Thyroid gland (tissue), 4 donors: ENCODE measurements around the gene RIPOR3. TPM values are rescaled to one million over a fixed set of nuclear protein-coding genes. Genes with fewer than 3 reads are reported as not detected.

Experiments
- DNase-seq, 2 donors: peaks; one replicate each; pipeline ENCODE4 v3.0.0-alpha.2; 2019
- H3K27ac ChIP-seq, 3 donors: fragments of 200-600 bp; sonication (generic); 1 replicate in 2 of 3; 2 replicates in 1 of 3; pipeline ENCODE4 v1.5.1; 2016 to 2019; ENCODE audit warnings: mild to moderate bottlenecking in 1 of 3, moderate library complexity in 1 of 3
- H3K27me3 ChIP-seq: fragments of 200-600 bp; sonication (generic); one replicate; pipeline ENCODE4 v1.5.1; 2019
- H3K36me3 ChIP-seq, 2 donors: fragments of 200-600 bp; sonication (generic); one replicate each; pipeline ENCODE4 v1.5.1; 2016 to 2019
- H3K4me1 ChIP-seq, 2 donors: fragments of 200-600 bp; sonication (generic); one replicate each; pipeline ENCODE4 v1.5.1; 2017 to 2019
- H3K4me3 ChIP-seq, 3 donors: fragments of 200-600 bp; sonication (generic); replicated peaks in 1 of 3; 1 replicate in 2 of 3; 2 replicates in 1 of 3; pipeline ENCODE4 v1.5.1; 2016; ENCODE audit warnings: mild to moderate bottlenecking in 1 of 3
- H3K9me3 ChIP-seq: fragments of 200-600 bp; sonication (generic); one replicate; pipeline ENCODE4 v1.5.1; 2017
- POLR2A ChIP-seq, 2 donors: fragments of 450-650 bp; IDR thresholded peaks; one replicate each; pipeline ENCODE4 v1.6.1; 2017; ENCODE audit warnings: antibody characterized with exemption in 2 of 2, mild to moderate bottlenecking in 2 of 2, moderate library complexity in 1 of 2
- WGBS, 2 donors: methylation state at CpG; one replicate each; pipeline ENCODE4 v1.1.5; 2017; 5-methylcytosine and 5-hydroxymethylcytosine counted together
- intact Hi-C: fragments of 100-400 bp; cut with DNase I; formaldehyde crosslinking; loops from one replicate; pipeline ENCODE4 v1.15.1; 2023
- total RNA-seq, 4 donors: library from RNA; depleted of rRNA; stranded (reverse); fragments of >200 nt; gene quantifications; one replicate each; pipeline ENCODE4 v1.2.3, GENCODE V29; 2016
- TF ChIP-seq, protein P1 (sequence below), 6 experiments: fragments of 200-600 bp in 3 of 6; fragments of 450-650 bp in 3 of 6; sonication (generic) in 3 of 6; IDR thresholded peaks; one replicate each; pipeline ENCODE4 v1.5.1; 2016 to 2019; ENCODE audit warnings: antibody characterized with exemption in 6 of 6, mild to moderate bottlenecking in 2 of 6, inconsistent platforms in 1 of 6, moderate library complexity in 1 of 6

RIPOR3 gene
- total RNA-seq, 4 donors from 2014 or later: 6.2 to 23.9 (median 9.5) TPM

GRCh38 chr20:50615407-50615806 is 75.9 kb downstream of the RIPOR3 start:
- H3K27ac ChIP-seq: no peak overlapping the region
- no peaks in the 10 kb centered on the region for H3K4me1 ChIP-seq
- intact Hi-C loops: no loop called here
- no peaks in the 10 kb centered on the region for H3K36me3 ChIP-seq
- H3K4me3 ChIP-seq: no peak overlapping the region
- 80 to 84% methylated on average over 6 of the region's 6 CpGs for WGBS, 2 donors
- no peaks in the 10 kb centered on the region for H3K9me3 ChIP-seq
- H3K27me3 ChIP-seq: no peaks in the 10 kb centered on the region
- no peak for DNase-seq
- no peak for TF ChIP-seq POLR2A (IDR thresholded peaks at IDR 0.05)

DNA sequence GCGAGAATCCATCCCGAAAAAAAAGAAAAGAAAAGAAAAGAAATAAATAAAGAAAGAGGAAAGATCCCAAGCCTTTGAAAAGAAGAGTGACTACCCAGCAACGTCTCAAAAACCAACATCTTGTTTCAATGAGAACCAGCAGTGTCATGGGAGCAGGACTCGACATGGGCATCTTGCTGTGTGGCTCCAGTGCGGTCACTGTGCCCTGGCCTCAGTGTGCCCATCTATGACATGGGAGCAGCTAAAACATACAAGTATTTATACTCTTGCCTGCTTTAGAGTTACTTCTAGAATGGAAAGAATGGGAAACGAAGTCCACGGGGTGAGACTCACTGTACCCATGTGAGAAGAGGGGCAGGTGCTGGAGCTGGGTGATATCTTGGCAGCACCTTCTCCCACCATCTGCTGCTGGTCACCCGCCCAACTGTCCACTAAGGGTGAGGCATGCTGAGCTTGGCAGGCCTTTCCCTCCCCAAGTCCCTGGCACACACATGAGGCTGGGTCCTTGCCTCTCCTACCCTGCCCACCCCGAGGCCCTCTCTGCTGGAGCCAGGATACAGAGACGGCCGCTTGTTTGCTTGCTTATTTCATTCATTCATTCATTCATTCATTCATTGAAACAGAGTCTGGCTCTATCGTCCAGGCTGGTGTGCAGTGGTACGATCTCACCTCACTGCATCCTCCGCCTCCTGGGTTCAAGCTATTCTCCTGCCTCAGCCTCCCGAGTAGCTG is 77.7 kb downstream of the RIPOR3 start:
- Histone ChIP-seq H3K9me3 (no peaks in the 10 kb centered on the region), H3K27me3 (no peaks in the 10 kb centered on the region), H3K27ac (no peak overlapping the region), H3K4me3 (no peak overlapping the region), H3K4me1 (no peaks in the 10 kb centered on the region), H3K36me3 (no peaks in the 10 kb centered on the region)
- TF ChIP-seq, protein P1, sequence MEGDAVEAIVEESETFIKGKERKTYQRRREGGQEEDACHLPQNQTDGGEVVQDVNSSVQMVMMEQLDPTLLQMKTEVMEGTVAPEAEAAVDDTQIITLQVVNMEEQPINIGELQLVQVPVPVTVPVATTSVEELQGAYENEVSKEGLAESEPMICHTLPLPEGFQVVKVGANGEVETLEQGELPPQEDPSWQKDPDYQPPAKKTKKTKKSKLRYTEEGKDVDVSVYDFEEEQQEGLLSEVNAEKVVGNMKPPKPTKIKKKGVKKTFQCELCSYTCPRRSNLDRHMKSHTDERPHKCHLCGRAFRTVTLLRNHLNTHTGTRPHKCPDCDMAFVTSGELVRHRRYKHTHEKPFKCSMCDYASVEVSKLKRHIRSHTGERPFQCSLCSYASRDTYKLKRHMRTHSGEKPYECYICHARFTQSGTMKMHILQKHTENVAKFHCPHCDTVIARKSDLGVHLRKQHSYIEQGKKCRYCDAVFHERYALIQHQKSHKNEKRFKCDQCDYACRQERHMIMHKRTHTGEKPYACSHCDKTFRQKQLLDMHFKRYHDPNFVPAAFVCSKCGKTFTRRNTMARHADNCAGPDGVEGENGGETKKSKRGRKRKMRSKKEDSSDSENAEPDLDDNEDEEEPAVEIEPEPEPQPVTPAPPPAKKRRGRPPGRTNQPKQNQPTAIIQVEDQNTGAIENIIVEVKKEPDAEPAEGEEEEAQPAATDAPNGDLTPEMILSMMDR (IDR thresholded peaks at IDR 0.05): no peak
- no peak for TF ChIP-seq POLR2A (IDR thresholded peaks at IDR 0.05)
- intact Hi-C loops: no loop called here
- no peak for DNase-seq
- 93 to 94% methylated on average over 15 of the region's 15 CpGs for WGBS, 2 donors

DNA sequence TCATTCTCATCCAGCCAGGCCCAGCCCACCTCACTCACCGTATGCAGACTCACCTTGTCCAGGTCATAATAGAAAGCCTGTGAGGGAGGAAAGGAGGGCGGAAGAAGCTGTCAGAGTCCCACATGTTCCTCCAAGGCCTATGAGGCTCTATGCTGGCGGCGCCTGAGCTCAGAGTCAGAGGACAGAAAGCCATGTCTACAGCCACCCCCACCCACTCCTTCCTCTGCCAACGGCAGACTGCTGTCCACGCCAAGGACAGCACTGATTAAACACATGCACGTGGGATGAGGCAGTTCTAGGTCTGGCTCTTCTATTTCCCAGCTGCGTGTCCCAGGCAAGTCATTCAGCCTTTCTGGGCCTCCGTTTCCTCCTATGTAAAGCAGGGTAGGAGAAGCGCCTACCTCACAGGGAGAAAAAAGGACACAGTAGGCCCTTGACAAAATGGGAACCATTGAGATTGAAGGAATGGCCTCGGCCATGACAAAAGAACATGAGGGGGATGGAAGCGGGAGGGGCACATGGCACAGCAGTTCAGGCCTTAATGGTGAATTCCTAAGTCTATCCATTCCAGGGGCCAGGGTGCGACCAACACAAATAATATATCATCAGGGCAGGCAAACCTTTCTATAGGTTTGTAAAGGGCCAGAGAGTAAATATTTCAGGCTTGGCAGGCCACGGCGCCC is 80.1 kb downstream of the RIPOR3 start:
- Histone ChIP-seq H3K4me3 (no peak overlapping the region), H3K27me3 (no peaks in the 10 kb centered on the region), H3K27ac (no peak overlapping the region), H3K36me3 (no peaks in the 10 kb centered on the region), H3K9me3 (no peaks in the 10 kb centered on the region), H3K4me1 (no peaks in the 10 kb centered on the region)
- intact Hi-C loops: no loop called here
- WGBS, 2 donors: 77 to 79% methylated on average over 14 to 15 of the region's 15 CpGs
- TF ChIP-seq, protein P1 (IDR thresholded peaks at IDR 0.05): no peak
- no peak for TF ChIP-seq POLR2A (IDR thresholded peaks at IDR 0.05)
- no peak for DNase-seq

- no peaks in the 10 kb centered on the region for H3K4me1 ChIP-seq
- TF ChIP-seq, protein P1 (IDR thresholded peaks at IDR 0.05): no peak
- TF ChIP-seq POLR2A (IDR thresholded peaks at IDR 0.05): no peak
- H3K4me3 ChIP-seq: no peak overlapping the region
- intact Hi-C loops: no loop called here
- no peaks in the 10 kb centered on the region for H3K27me3 ChIP-seq
- no peaks in the 10 kb centered on the region for H3K9me3 ChIP-seq
- DNase-seq: no peak
- WGBS, 2 donors: 74 to 76% methylated on average over 4 of the region's 4 CpGs
- H3K27ac ChIP-seq: no peak overlapping the region
- H3K36me3 ChIP-seq: no peaks in the 10 kb centered on the region
These were observed 81.1 kb downstream of the RIPOR3 start for GRCh38 chr20:50610212-50610718.

- Histone ChIP-seq H3K4me3 (no peak overlapping the region), H3K27ac (no peak overlapping the region), H3K36me3 (no peaks in the 10 kb centered on the region), H3K9me3 (no peaks in the 10 kb centered on the region), H3K27me3 (no peaks in the 10 kb centered on the region), H3K4me1 (no peaks in the 10 kb centered on the region)
- TF ChIP-seq, protein P1 (IDR thresholded peaks at IDR 0.05): no peak
- no peak for TF ChIP-seq POLR2A (IDR thresholded peaks at IDR 0.05)
- intact Hi-C loops: no loop called here
- no peak for DNase-seq
- 96 to 100% methylated on average over 2 to 23 of the region's 28 CpGs for WGBS, 2 donors
These were observed 81.8 kb downstream of the RIPOR3 start for GRCh38 chr20:50609438-50609989.
